ENCODE data around the gene P3R3URF.

The P3R3URF gene

DNA sequence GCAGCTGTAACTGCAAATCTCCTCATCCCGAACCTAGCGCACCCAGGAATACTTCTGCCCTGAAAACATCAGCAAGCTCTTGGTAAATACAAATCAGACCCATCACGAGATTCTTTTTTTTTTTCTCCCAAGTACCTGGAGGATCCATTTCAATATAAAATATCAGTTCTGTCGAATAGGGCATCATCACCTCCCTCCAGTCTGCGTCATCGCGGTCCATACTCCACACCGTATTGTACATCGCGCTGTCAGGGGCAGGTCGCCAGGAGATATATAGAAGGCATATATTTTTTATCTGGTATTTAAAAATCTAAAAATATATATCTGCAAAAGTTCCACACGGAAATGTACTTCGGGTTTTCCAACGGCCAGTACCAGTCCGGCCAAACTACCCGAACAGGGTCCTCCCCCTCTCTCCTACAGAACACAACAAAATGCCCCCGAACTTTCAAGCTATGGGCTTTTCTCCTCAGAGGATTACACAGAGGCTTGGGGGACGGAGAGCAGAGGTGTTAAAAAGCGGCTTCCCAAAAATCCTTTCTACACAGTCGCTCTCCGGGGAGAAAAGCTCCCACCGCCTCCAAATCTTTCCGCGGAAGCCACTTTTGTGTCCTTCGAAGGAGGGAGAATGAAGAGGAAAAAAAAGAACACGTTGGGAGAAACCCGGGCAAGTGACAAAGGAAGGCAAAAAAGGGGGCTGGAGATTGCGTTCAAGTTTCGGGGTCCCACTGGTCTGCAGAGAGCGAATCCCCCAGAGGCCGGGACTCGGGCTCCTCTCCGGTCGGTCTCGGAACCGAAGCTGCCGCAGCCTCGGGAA, 44.4 kb downstream of the P3R3URF start:
- peak; percentile 7 for DNase-seq (ENCODE audit: low read depth)

DNA sequence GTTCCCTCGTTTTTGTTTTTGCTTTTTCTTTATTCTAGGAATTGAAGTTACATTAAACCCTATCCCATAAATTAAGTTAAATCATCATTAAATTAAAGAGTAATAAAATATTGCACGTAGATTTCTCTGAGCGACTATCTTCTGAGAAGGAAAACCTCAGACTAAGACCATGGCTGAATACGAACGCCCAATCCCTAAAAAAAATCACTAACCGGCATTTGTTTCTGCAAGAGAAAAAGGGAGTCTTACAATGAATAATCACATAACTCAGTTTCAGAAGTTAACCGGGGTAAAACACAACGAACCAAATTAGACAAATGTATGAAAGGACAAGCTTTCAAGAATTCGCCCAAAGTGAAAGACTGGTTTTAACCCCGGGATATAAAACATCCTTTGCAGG, 45.2 kb downstream of the P3R3URF start:
- no peak for DNase-seq (ENCODE audit: low read depth)

DNA sequence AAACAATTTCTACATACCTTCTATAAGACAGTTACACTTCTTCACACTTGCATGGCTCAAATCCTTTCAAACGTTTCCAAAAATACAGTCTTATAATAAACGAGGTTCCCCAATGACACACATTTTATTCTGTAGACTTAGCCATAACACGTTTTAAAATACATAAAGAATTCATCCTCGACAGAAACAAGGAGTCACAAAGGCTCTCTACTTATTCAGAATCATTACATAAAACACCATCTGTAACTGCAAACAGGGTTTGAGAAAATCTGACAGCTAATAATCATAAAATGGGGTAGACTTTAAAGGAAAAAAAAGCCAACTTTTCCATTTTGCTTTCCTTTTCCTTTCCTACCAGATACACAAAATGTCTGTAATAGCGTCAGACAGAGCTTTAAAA, 45.7 kb downstream of the P3R3URF start:
- no peak for DNase-seq (ENCODE audit: low read depth)

DNA sequence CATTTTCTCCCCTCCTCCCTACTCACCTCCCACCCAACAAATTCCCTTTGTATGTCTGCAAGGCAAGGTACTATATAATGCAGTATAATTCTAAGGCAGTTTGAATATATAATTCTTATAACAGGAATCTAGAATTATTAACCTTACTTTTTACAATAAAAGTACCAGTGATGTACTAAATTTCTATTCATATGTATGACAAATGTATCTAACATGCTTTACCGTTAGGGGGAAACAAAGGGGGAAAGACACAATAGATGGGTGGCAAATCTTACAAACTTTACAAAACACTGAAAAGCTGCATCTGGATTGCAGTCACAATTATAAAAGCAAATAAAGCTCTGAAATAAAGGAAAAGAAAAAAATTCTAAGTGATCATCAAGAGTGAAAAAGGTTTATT, 46.2 kb downstream of the P3R3URF start:
- DNase-seq (ENCODE audit: low read depth) = no peak

DNA sequence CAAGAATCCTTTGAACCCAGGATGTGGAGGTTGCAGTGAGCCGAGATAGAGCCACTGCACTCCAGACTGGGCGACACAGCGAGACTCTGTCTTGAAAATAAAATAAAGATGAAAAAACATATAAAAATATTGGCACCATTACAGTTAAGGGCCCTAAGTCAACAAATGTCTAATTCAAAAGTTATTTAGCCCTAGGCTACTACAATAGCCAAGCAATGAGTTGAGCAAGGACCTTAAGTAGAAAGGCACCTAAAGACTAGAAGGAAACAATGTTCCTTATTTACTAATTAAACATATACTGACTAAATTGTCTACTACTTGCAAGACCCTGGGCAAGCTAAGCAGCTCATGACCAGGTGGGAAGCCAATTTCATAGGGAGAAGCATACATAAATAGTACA, 47.9 kb downstream of the P3R3URF start:
- no peak for DNase-seq (ENCODE audit: low read depth)
